HG02610 (cell line): ENCODE results near the gene WDR27.
"Not testable (repeated sequence)": the region's sequence is repeated elsewhere in the genome, so short reads cannot be mapped to it uniquely, and the experiment has no call there.

Source experiments
- ATAC-seq: cut with Tn5 transposase; IDR thresholded peaks from one replicate; pipeline ENCODE4 v1.9.1; 2021; ENCODE audit warnings: mild to moderate bottlenecking, moderate library complexity; ENCODE audit not compliant: unreplicated experiment

Gene WDR27

GRCh38 chr6:169494038-169494437 lies 207.8 kb downstream of the WDR27 start:
- ATAC-seq, result no peak

- no peak for ATAC-seq
Measured at GRCh38 chr6:169491482-169491881, 210.3 kb downstream of the WDR27 start.

- no peak for ATAC-seq
Measured at GRCh38 chr6:169490830-169491229, 211.0 kb downstream of the WDR27 start.

GRCh38 chr6:169490246-169490641 lies 211.6 kb downstream of the WDR27 start:
- ATAC-seq, result no peak

- no peak for ATAC-seq
Measured at GRCh38 chr6:169489563-169490245, 212.1 kb downstream of the WDR27 start.

GRCh38 chr6:169487579-169488436 lies 214.0 kb downstream of the WDR27 start:
- no peak for ATAC-seq

- no peak for ATAC-seq
Measured at GRCh38 chr6:169479783-169480495, 221.9 kb downstream of the WDR27 start.

GRCh38 chr6:169474362-169474761 lies 227.5 kb downstream of the WDR27 start:
- no peak for ATAC-seq

- ATAC-seq, result no peak
Measured at GRCh38 chr6:169473663-169474062, 228.2 kb downstream of the WDR27 start.

GRCh38 chr6:169472786-169473416 lies 228.9 kb downstream of the WDR27 start:
- no peak for ATAC-seq

GRCh38 chr6:169470790-169471189 lies 231.0 kb downstream of the WDR27 start:
- ATAC-seq, result no peak

- ATAC-seq, result no peak
Measured at GRCh38 chr6:169469028-169469427, 232.8 kb downstream of the WDR27 start.

GRCh38 chr6:169467755-169468154 lies 234.1 kb downstream of the WDR27 start:
- ATAC-seq, result not testable (repeated sequence)

- not testable (repeated sequence) for ATAC-seq
Measured at GRCh38 chr6:169466256-169466655, 235.6 kb downstream of the WDR27 start.

- no peak for ATAC-seq
Measured at GRCh38 chr6:169457762-169458161, 244.1 kb downstream of the WDR27 start.

GRCh38 chr6:169456840-169457239 lies 245.0 kb downstream of the WDR27 start:
- no peak for ATAC-seq

GRCh38 chr6:169455470-169455869 lies 246.4 kb downstream of the WDR27 start:
- no peak for ATAC-seq

- no peak for ATAC-seq
Measured at GRCh38 chr6:169454872-169455204, 247.0 kb downstream of the WDR27 start.

- ATAC-seq, result no peak
Measured at GRCh38 chr6:169454204-169454871, 247.5 kb downstream of the WDR27 start.

- no peak for ATAC-seq
Measured at GRCh38 chr6:169452869-169453620, 248.8 kb downstream of the WDR27 start.
